GM18498 (cell line): Measurements from ENCODE around the gene MEF2A.
"Not testable (repeated sequence)": the region's sequence is repeated elsewhere in the genome, so short reads cannot be mapped to it uniquely, and the experiment has no call there.

Source experiments
- ATAC-seq: cut with Tn5 transposase; IDR thresholded peaks from one replicate; pipeline ENCODE4 v1.9.1; 2021; ENCODE audit warnings: mild to moderate bottlenecking, moderate library complexity; ENCODE audit not compliant: unreplicated experiment

MEF2A gene

DNA sequence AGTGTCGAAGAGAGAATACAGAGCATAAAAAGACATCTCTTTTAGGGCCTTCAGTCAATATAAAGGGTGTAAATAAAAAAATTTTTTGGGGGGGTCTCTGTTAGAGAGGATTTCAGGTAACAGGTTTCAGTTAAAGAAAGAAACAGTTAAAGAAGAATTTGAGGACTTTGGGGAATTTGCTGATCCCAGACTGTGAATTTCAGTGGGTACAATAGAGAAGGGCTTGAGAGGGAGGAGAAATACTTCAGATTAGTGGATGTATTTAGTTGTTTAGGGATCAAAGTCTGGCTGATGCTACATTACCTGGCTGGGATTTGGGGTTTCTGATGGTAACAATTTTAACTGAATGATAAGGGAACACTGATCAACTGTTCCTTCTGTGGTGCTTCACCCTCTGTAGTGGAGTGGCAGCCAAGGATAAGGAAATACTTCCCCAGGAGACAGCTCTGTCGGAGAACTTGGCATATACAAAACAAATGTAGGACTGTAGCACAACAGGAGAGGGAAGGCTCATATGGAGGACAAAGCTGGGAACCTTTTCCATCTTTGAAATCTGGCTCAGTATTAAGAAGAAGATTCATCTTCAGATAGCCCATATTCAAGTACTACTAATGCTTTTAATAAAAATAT lies 79.2 kb downstream of the MEF2A start:
- no peak for ATAC-seq

DNA sequence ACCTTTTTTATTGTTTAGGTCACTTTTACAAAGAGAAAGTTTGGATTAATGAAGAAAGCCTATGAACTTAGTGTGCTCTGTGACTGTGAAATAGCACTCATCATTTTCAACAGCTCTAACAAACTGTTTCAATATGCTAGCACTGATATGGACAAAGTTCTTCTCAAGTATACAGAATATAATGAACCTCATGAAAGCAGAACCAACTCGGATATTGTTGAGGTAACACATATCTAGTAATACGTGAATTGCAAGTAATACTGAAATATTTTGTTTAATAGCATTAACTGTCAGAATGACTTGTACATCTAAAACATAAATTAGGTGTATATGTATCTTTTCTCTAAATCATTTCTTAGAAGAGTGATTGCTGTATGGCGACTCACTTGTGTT lies 79.8 kb downstream of the MEF2A start:
- ATAC-seq = no peak

DNA sequence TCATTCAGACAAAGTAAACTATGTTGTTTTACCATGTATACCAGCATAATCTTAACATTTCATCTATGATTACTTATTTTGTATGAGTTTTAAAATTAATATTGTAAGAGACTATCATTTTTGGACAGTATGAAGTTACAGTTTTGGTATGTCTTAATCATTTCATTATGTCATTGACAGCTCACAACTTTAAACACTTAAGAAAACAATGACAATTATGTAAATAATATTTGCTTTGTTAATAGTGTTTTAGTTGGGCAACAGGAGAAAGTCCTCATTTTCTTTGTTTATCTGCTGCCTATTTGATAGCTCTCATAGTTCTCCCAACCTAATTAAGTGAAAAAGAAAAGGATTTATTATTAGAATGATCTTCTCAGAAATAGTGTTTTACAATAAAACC lies 80.2 kb downstream of the MEF2A start:
- no peak for ATAC-seq

DNA sequence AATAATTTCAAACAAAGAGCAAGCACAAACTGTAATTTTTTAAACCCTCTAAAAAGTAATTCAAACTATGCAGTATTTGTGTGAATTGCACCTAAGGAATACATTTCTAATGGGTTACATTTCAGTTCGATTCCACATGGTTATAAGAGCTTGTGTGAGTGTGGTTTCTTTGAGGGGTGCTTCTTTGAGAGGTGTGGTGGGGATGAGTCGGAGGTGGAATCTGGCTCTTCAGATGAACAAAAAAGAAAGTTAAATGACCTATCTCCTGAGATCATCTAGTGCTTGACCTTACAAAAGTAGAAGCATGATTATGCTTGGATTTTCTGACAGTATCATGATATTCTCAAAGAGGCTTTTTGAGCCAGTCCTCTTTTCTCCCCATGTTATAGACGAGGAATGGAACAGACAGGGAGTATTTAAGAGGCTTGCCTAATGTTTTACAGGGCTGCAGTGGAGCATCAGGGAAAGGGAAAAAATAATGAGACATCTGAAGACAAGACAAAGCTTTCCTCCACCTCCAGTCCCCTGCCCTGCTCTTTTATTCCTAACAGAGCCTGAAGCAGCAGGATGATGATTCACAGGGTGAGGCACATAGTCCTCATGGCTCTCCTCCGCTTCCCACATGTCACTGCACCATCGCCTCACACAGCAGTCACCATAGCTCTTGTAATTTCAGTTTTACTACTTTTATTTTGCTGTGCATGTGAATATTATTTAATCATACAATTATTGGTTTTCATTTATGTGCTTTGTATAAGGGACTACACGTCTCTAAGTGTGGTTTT lies 85.4 kb downstream of the MEF2A start:
- ATAC-seq = no peak

DNA sequence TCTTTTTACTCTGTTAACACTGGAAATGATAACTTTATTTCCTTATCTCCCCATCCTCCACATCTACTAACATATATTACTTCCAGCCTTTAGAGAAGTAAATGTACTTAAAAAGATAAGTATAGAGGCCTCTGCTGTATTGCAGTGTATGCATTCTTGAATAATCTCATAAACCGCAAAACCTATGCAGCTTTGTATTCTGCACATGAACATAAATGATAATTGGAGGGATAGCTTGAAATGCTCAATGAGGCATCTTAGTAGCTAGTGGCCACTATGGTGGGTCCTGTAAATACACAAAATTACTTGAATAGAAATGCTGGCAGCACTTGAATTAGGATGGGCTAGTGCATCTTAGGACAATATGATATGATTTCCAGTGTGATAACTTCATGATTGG lies 90.4 kb downstream of the MEF2A start:
- ATAC-seq = no peak

DNA sequence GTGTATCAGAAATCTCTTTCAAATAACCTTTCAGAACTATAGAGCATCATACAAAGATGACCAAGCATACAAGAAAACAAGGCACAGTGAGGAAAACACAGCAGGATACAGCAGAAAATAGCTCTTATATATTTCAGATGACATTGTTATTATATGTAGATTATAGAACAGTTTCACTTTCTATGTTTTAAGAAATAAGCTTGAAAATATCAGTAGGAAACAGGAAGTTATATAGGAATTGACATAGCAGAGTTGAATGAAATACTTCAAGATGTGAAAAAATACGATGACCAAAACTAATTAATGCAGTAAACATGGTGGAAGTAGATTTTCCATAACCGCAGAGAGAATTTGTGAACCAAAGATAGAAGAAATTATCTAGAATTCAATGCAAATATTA lies 92.2 kb downstream of the MEF2A start:
- ATAC-seq = no peak

DNA sequence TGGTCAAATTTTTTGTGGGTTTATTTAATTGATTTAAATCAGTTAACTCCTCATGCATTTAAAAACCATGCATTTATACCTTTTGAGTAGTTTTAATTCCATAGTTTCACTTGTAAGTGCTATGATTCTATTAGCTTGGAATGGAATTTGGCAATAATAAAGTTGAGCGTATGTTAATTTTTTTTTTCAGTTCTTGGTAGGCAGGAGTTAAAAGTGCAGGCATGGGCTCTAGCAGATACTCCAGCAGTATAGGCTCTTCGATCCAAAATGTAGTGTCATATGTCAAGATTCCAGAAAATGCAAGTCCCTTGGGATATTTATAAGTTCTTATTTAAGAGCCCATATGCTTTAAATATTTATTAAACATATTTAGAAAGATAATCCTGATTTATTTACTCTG lies 97.1 kb downstream of the MEF2A start:
- no peak for ATAC-seq

DNA sequence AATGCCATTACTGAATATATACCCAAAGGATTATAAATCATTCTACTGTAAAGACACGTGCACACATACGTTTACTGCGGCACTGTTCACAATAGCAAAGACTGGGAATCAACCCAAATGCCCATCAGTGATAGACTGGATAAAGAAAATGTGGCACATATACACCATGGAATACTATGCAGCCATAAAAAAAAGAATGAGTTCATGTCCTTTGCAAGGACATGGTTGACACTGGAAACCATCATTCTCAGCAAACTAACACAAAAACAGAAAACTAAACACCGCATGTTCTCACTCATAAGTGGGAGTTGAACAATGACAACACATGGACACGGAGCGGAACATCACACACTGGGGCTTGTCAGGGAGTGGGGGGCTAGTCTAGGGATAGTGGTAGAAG lies 100.3 kb downstream of the MEF2A start:
- ATAC-seq = not testable (repeated sequence)

DNA sequence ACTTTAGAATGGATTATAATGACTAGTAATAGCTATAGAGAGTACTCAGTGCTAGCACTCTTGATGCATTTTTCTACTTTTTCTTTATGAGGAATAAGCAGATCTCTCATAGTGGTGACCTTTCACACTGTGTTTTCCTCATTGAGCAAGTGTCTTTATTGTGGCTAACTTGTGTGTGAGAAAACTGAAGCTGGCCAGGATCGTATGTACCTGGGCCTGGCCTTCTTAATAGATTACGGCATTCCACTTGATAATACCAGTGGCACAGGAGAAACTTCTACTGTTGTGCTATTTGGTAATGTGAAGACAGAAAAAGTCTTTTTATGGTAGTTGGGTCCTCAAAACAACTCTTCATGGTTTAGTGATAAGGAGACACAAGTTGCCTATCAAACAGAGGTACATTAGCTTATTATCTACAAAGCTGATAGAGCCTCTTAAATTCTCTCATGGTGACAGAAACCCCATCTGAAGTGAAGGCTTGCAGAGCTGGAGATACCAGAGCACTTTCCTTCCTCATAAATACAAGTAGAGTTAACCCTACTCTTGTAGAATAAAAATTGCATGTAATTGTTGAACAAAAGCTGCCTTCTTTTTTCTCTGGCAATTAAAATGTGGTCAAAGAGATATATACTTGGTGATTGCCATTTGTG lies 102.9 kb downstream of the MEF2A start:
- ATAC-seq = no peak

DNA sequence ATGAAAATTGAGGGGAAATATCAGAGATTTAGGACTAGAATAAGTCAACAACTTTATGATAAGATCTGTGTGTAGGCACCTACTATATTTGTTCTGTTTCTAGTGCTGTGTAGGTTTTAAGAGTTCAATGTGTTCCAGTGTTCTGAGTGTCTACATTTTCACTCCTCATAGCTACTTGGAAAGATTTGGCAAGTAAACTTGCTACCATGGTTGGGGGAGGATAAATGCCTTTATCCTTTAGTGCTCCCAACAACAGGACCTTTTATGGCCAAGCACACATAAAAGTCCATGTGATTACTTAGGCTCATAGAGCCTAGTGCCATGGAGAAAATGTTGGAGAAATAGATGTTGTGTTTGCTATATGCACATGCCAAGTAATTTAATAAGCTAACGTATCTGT lies 103.5 kb downstream of the MEF2A start:
- ATAC-seq = no peak

DNA sequence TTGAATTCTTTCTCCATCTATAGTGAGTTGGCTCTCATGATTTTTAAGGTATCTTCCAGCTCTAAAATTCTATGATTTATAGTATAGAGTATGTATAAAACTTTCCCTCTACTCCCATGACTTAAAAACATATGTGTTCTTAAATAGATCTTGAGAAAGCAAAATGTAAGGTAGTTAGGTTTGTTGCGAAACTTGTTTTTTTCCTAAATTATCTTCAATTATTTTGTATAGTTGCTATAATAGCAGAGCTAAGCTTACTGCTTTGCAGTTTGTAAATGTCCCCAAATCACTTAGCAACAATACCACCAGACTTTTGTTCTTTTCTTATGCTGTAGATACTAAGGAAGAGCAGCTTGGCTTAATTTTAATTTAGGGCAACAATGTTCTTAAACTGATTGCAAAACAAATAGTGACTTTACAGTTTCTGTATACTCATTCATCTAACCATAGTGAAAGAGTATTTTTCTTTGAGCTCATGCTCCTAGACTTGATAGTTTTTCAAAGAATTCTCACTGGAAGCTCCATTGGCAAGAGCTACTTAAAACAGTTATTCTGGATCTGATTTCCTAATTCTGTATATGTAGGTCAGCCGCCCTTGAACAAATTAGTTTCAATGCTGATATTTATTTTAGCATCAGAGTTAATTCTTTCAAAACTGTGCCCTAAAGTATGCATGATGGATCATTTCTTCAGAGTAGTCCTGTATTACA lies 106.3 kb downstream of the MEF2A start:
- ATAC-seq = no peak

DNA sequence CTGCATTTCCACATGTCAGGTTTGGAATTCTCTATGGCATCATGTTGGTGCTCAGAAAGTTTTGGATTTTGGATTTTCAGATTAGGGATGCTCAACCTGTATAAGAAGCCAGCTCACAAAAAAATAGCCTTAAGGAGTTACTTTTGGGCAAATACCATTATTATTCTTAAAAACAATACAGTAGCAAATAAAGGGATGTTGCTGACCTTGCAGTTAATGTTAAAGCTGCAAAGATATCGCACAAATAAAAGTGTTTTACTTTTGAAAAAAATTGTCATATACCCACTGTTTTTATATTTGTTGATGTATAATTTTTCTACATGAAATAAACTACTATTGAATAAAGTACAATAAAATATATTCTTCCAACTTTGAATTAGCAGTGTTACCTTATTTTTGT lies 107.3 kb downstream of the MEF2A start:
- ATAC-seq = no peak

DNA sequence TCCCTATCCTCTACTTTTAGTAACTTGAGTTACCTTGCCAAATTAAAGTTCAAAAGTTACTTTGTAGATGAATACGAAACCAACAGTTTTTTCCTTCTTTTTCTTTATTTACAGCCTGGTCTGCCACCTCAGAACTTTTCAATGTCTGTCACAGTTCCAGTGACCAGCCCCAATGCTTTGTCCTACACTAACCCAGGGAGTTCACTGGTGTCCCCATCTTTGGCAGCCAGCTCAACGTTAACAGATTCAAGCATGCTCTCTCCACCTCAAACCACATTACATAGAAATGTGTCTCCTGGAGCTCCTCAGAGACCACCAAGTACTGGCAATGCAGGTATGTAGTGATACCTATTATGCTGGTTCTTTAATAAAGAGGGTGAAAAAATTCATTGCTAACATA lies 108.5 kb downstream of the MEF2A start:
- no peak for ATAC-seq

DNA sequence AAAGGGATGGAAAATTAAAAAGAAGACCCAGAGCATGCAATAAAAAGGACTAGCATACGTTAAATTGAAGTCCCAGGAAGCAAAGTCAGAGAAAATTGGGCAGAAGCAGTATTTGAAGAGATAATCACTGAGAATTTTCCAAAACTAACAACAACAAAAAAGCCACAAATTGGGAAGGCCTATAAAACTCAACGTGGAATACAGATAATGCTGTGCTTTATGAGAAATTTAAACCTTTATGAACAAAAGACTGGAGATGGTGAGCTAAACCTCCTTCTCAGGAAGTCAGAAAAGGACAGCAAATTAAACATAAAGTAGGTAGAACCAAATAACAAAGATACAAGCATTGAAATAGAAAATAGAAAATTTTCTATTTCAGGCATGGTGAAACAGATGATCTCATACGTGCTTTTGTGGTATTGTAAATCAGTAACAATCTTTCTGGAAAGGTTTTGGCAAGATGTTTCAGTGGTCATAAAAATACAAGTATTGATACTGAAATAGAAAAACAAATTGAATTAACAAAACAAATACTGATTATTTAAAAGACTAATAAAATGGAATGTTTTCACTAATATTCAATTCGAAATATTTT lies 111.9 kb downstream of the MEF2A start:
- ATAC-seq = peak; percentile 71

DNA sequence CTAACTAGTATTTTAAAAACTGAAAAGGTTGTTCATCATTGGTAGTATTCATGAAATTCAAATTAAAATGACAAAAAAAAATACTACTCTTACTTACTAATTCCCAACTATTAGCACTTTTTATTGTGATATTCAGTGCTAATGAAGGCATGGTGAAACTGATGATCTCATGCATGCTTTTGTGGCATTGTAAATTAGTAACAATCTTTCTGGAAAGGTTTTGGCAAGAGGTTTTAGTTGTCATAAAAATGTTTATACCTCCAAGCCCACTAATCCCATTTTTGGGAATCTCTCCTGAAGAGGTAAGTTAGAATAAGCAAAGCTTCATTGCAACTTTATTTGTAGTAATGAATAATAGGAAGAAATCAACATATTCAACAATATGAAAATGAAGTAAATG lies 114.5 kb downstream of the MEF2A start:
- no peak for ATAC-seq

DNA sequence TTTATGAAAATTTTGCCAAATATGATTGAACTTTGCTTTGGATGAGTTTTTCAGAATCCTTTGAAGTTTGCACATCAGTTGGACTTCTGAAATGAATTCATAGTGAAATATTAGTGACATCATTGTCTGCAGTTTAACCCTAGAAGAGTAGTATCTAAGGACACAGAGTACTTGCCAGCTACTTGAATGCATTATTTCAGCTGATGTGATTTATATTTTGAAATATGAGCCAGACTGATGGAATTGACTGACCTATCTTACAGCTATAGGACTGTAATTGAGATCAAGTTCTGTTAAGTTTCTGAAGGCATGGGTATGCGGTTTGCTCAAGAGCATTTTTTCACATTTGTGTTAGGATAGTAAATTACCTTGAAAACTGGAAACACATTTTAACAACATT lies 116.2 kb downstream of the MEF2A start:
- no peak for ATAC-seq

DNA sequence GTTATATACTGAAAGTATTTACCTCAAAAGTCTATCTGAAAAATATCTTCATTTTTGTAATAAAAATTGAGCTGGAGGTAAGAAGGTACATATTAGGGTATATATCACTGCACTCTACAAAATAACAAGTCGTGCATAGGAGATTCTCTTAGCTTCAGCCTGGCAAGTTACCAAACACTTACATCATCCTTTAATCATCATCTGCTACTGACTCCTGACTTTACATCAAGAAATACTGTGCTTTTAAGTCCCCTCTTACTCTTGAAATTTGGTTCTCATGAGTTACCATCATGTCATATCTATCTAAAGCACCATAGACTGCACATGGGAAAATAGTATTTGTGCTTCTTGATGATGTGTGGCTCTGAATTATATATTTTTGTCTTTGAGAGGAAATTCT lies 116.7 kb downstream of the MEF2A start:
- ATAC-seq = no peak

DNA sequence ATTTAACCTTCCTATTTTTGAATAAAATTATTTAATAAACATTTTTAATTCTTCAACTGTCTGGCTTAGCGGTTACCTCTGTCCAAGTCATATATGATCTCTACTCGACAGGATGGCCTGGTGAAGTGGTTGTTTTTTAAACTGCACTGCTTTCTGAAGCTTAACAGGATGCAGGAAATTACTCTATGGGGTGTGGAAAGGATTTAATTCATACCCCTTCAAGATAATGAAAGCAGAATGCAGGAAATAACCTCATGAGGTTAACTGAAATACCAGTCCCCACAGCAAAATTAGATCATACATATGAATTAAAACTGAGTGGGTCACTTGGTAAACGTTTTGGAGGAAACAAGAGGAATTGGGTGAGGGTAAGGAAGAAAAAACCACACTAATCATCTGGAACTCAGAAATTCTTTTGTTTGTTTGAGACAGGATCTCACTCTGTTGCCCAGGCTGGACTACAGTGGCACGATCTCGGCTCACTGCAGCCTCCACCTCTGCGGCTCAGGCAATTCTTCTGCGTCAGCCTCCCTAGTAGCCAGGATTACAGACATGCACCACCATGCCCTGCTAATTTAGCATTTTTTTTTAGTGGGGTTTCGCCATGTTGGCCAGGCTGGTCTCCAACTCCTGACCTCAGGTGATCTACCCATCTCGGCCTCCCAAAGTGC lies 117.4 kb downstream of the MEF2A start:
- ATAC-seq = no peak

DNA sequence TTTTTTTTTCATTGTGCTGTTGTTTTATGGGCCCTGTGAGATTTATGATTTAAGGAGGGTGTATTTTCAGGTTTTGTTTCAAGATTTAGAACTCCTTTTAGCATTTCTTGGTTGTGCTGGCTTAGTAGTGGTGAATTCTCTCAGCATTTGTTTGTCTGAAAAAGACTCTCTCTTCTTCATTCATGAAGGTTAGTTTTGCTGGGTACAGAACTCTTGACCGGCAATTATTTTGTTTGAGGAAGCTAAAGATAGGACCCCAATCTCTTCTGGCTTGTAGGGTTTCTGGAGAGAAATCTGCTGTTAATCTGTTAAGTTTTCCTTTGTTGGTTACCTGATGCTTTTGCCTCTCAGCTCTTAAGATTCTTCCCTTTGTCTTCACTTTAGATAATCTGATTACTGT lies 120.5 kb downstream of the MEF2A start:
- no peak for ATAC-seq

DNA sequence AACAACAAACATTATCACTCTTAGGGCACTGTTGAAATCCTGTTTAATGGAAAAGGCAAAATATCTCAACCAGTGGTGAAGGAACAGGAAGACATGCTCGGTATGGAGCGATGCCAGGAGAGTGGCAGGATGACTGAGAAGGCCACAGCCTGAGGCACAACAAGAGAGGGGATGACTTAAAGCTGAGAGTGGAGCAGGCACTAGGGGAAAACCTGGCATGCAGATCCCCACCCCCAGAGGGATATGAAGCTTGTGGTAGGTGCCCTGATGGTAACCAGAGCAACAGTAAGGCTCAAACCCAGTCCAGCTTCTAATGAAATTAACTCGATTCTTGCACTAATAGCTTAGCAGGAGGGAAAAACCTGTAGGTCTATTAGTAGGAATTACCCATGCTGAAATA lies 127.0 kb downstream of the MEF2A start:
- ATAC-seq = no peak

DNA sequence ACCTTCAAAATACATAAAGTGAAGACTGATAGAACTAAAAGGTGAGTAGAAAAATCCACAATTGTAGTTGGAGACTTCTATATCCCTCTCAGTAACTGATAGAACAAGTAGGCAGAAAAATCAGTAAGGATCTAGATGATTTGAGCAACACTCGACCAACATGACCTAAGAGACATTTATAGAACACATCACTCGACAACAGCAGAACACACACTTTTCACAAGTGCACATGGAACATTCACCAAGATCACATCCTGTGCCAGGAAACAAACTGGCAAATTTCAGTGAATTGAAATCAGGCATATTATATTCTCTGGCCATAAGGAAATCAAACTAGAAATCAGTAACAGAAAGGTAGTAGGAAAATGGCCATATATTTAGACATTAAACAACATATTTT lies 130.3 kb downstream of the MEF2A start:
- ATAC-seq = no peak
